Keratinocyte (primary cell): ENCODE measurements around the gene SNRPB.

ENCODE experiments used
- EZH2 ChIP-seq: IDR thresholded peaks from one replicate; pipeline ENCODE4 v1.6.1; 2012; ENCODE audit warnings: inconsistent platforms, mild to moderate bottlenecking, low read length, moderate library complexity
- TF ChIP-seq, protein P1 (sequence below), 3 experiments: IDR thresholded peaks in 1 of 3; conservative IDR thresholded peaks in 1 of 3; optimal IDR thresholded peaks in 1 of 3; 2 replicates in 2 of 3; 3 replicates in 1 of 3; pipeline versions ENCODE3 to v1.5.1; 2011; ENCODE audit warnings: low read length in 3 of 3, mild to moderate bottlenecking in 3 of 3, moderate library complexity in 2 of 3, control low read depth in 1 of 3, inconsistent platforms in 1 of 3; ENCODE audit not compliant: insufficient read depth in 2 of 3; ENCODE audit errors: extremely low read depth in 1 of 3

DNA sequence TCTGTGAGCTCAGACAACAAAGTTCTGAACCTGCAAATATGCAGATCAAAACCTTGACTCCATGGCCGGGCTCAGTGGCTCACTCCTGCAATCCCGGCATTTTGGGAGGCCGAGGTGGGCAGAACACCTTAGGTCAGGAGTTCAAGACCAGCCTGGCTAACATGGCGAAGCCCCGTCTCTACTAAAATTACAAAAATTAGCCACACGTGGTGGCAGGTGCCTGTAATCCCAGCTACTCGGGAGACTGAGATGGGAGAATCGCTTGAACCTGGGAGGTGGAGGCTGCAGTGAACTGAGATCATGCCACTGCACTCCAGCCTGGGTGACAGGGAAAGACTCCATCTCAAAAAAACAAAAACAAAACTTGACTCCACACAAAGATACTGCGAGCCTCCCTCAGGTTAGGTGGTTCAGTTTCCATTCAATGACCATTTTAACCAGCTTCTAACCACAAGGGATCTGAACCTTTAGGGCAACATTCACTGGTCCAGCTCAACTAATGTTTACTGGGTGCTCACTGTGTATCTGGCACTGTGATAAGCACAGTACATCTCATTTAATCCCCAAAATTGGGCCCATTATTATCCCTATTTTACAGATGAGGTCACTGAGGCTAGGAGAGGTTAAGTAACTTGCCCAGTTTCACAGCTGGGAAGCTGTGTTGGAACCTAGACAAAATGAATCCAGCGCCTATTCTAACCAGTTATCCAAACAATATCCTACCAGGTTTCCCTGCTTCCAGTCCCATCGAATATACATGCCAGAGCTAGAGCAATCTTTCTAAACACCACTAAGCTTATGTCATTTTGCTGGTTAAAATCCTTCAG lies 1.8 kb downstream of the SNRPB start:
- TF ChIP-seq, protein P1, sequence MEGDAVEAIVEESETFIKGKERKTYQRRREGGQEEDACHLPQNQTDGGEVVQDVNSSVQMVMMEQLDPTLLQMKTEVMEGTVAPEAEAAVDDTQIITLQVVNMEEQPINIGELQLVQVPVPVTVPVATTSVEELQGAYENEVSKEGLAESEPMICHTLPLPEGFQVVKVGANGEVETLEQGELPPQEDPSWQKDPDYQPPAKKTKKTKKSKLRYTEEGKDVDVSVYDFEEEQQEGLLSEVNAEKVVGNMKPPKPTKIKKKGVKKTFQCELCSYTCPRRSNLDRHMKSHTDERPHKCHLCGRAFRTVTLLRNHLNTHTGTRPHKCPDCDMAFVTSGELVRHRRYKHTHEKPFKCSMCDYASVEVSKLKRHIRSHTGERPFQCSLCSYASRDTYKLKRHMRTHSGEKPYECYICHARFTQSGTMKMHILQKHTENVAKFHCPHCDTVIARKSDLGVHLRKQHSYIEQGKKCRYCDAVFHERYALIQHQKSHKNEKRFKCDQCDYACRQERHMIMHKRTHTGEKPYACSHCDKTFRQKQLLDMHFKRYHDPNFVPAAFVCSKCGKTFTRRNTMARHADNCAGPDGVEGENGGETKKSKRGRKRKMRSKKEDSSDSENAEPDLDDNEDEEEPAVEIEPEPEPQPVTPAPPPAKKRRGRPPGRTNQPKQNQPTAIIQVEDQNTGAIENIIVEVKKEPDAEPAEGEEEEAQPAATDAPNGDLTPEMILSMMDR (optimal IDR thresholded peaks at IDR 0.05 in 1 of 3, IDR thresholded peaks at IDR 0.05 in 1 of 3, conservative IDR thresholded peaks at IDR 0.05 in 1 of 3; ENCODE audit: extremely low read depth in 1 of 3, insufficient read depth in 2 of 3, low read length in 3 of 3), result no peak
- no peak for TF ChIP-seq EZH2
